Measurements from ENCODE around the gene HILPDA. TPM values are rescaled to one million over a fixed set of nuclear protein-coding genes. Genes with fewer than 3 reads are reported as not detected.

The HILPDA gene
- total and polyA plus RNA-seq, 10 of the 15 experiments (the other 5 are each of a cell fraction or from before 2014, with no cell fraction given): 12.0 to 232 (median 26.4) TPM

- TF ChIP-seq FOS (IDR thresholded peaks at IDR 0.05; ENCODE audit: borderline replicate concordance, extremely low read depth, insufficient read length): no peak
- TF ChIP-seq CBX5 (IDR thresholded peaks at IDR 0.05; ENCODE audit: low read depth): 0 out of 2 replicates have a peak, but pooled peaks have one; percentile 29
- peak; percentile 75 for TF ChIP-seq ATF7 (IDR thresholded peaks at IDR 0.05; ENCODE audit: low read depth)
- TF ChIP-seq BRCA1 (IDR thresholded peaks at IDR 0.05; ENCODE audit: low read depth, low read length): no peak
- TF ChIP-seq WRNIP1 (IDR thresholded peaks at IDR 0.05; ENCODE audit: borderline replicate concordance, low read depth, low read length): no peak; the same call in 1 of the 2 replicates
- no peak for TF ChIP-seq KAT2A (conservative IDR thresholded peaks at IDR 0.05; ENCODE audit: control insufficient read depth, low read depth, low read length)
- TF ChIP-seq RCOR1 (conservative IDR thresholded peaks at IDR 0.05; ENCODE audit: low read depth, low read length): 0 out of 2 replicates have a peak, but pooled peaks have one; percentile 61
- TF ChIP-seq SP1 (IDR thresholded peaks at IDR 0.05; ENCODE audit: low read depth, low read length): peak; percentile 32
- peak; percentile 89 for TF ChIP-seq PML (IDR thresholded peaks at IDR 0.05; ENCODE audit: low read length)
- TF ChIP-seq NFYA (IDR thresholded peaks at IDR 0.05; ENCODE audit: borderline replicate concordance, low read depth, low read length): no peak
- no peak for TF ChIP-seq BMI1 (IDR thresholded peaks at IDR 0.05; ENCODE audit: borderline replicate concordance)
- TF ChIP-seq ZNF24 (IDR thresholded peaks at IDR 0.05): no peak
- TF ChIP-seq JUND (IDR thresholded peaks at IDR 0.05; ENCODE audit: low read depth, low read length): peak; percentile 78
- TF ChIP-seq NRF1 (conservative IDR thresholded peaks at IDR 0.05; ENCODE audit: low read depth, low read length): peak; percentile 86
- TF ChIP-seq PKNOX1 (IDR thresholded peaks at IDR 0.05): peak; percentile 51; the same call in 1 of the 2 replicates
- TF ChIP-seq IKZF1 (conservative IDR thresholded peaks at IDR 0.05): peak; percentile 96
- TF ChIP-seq EP300 (IDR thresholded peaks at IDR 0.05; ENCODE audit: borderline replicate concordance in 1 of 2, control insufficient read depth in 1 of 2, low read depth in 2 of 2, low read length in 2 of 2): peak; percentile 56 to 80; a peak in 3 of 4 replicates
- no peak for TF ChIP-seq SREBF1 (IDR thresholded peaks at IDR 0.05; ENCODE audit: low read length)
- peak; percentile 73 for TF ChIP-seq MTA2 (IDR thresholded peaks at IDR 0.05; ENCODE audit: low read depth)
- no peak for TF ChIP-seq ATF3 (IDR thresholded peaks at IDR 0.05; ENCODE audit: borderline replicate concordance, extremely low read depth, low read depth, low read length)
- TF ChIP-seq MYC (IDR thresholded peaks at IDR 0.05; ENCODE audit: insufficient read depth, insufficient read length, insufficient replicate concordance, low read length, severe bottlenecking): no peak
- no peak for TF ChIP-seq PBX3 (IDR thresholded peaks at IDR 0.05; ENCODE audit: insufficient replicate concordance, low read depth, low read length)
- TF ChIP-seq HCFC1 (IDR thresholded peaks at IDR 0.05; ENCODE audit: low read length): peak; percentile 65
- TF ChIP-seq TCF3 (IDR thresholded peaks at IDR 0.05; ENCODE audit: borderline replicate concordance, insufficient read depth, low read depth, low read length): no peak
- peak; percentile 68; the same call in 1 of the 2 replicates for TF ChIP-seq POLR2AphosphoS2 (IDR thresholded peaks at IDR 0.05; ENCODE audit: low read depth, low read length)
- peak in 1 of 2 experiments; percentile 93; a peak in 2 of 3 replicates for TF ChIP-seq EGR1 (IDR thresholded peaks at IDR 0.05; ENCODE audit: borderline replicate concordance in 1 of 2, low read depth in 2 of 2, low read length in 2 of 2)
- no peak for TF ChIP-seq RBBP5 (conservative IDR thresholded peaks at IDR 0.05)
- no peak for TF ChIP-seq ZSCAN29 (IDR thresholded peaks at IDR 0.05)
- no peak for TF ChIP-seq MEF2A (IDR thresholded peaks at IDR 0.05; ENCODE audit: insufficient read depth, low read depth, low read length)
Measured at GRCh38 chr7:128455543-128456254, at the start of gene HILPDA (continued).

Data from GM12878 (cell line).